Activated CD8-positive, alpha-beta memory T cell treated with anti-CD3 and anti-CD28 coated beads, Interleukin-2, amount 50 U/mL, for 48 hours (primary cell): ENCODE results near the gene LMOD2.

Source experiments
- DNase-seq: peaks from one replicate; pipeline ENCODE4 v3.0.0-alpha.2; 2020

Gene LMOD2

DNA sequence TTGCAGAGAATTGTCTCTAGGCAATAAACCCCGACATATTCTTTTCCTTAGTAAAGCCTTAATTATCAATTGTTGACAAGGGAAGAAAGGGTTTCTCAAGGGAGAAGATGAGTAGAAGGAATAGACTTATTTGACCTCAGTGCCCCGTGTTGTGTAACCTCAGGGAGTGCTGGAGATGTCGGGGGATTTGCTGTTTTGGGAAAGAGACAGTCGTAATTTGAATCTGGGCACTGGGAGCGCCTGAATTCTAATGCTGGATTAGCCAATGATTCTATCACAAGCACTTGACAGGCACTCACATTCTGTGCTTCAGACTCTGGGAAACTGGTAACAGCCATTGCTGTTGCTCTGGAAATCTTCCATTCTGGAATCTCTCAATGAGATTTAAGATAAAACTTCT, 13.8 kb upstream of the LMOD2 start:
- no peak for DNase-seq

DNA sequence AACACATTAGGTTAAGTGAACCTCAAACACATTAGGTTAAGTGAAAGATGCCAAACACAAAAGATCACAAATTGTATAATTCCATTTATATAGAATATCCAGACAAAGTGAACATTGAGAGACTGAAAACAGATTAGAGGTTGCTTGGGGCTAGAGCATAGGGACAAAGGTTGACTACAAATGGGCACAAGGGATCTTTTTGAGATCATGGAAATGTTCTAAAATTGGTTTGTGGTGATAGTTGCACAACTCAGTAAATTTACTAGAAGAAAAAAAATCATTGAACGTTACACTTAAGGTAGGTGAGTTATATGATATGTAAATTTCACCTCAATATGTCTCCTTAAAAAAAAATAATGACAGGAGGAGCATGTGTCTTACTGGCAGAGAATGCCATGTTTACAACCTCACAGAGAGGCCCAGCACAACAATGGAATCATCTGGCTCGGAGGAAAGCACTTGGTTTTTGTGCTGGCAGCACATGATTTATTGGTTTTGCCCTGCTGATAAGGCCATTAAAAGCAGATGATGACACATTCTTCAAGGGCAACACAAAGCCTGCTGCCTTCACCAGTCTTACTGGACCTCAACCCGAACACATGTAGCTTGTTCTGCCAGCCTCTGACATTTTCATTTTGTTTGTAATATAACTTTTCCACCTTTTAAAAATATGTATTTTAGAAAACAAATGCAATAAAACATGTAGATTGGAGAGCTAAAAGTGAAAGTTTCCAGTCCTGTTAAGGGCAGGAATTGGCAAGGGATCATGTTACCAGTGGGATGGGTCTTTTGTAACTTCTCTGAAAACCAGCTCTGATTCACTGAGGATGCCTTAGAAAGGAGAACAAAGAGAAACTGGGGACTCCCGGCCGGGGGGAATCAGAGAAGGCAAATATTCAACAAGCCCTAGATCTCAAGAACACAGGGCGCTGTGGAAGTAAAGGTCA, 11.9 kb upstream of the LMOD2 start:
- no peak for DNase-seq

DNA sequence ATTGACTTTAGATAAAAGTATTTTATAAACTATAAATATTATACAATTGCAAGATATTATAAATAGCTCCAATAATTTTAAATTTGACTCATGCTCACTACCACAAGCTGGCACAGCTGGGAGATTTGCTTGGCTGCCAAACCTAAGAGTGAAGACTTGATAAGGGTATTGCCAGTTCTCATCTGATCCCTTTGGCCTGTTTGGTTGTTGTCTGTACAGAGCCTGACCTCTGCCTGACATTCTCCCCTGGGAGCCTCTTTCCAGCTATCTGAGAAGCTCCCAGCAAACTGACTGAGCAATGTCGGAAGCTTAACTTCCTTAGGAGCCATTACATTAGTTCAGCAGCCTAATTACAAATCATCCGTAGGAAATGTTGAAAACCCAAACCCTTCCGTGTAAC, 10.2 kb upstream of the LMOD2 start:
- no peak for DNase-seq

DNA sequence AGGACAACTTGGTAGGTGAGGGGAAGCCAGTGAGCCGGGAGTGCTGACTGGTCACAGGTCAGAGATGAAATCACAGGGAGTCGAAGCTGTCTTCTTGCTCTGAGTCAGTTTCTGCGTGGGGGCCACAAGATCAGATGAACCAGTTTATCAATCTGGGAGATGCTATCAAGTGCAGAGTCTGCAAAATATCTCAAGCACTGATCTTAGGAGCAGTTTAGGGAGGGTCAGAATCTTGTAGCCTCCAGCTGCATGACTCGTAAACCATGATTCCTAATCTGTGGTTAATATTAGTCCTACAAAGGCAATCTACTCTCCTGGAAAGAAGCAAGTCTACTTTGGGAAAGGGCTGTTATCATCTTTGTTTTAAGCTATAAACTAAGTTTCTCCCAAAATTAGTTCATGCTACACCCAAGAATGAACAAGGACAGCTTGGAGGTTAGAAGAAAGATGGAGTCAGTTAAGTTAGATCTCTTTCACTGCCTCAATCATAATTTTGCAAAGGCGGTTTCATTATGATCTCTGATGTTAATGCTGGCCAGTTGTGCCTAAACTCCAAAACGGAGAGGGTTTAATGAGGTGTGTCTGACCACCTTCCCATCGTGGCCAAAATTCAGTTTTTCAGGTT, 8.4 kb upstream of the LMOD2 start:
- no peak for DNase-seq

DNA sequence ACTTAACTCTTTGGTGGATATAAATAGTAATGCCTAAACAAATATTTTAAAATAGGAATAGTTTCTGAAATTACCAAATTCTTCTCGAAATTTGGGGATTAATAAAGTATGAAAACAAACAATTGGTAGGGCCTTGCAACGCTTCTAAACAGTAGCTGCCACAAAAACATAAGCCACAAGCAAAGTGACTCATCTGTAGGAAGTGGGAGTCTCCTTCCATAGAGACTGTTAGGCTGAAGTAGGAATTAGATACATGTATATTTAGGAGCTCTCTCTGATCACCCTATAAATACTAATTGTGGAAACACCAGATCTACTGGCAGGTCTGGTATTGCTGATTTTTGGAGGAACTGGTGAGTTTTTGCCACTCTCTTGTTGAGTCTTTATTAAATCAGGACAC, 5.7 kb upstream of the LMOD2 start:
- no peak for DNase-seq

DNA sequence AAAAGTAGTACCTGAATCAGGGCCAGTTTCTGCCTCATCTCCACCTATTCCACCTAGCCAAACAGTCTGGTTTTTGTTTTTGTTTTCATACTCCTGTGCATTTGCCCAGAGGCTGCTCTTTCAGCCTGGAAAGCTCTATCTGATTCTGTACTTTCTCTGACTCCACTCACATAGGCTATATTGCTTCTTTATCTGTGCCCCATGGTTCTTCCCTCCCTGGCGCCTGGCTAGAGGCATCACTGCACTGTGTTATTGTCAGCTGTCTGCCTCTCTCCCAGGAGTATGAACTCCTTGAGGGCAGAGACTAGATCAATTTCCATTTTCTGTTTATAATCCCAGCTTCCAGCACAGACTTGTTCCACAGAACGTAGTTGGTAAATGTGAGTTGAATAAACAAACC, 5.1 kb upstream of the LMOD2 start:
- no peak for DNase-seq

DNA sequence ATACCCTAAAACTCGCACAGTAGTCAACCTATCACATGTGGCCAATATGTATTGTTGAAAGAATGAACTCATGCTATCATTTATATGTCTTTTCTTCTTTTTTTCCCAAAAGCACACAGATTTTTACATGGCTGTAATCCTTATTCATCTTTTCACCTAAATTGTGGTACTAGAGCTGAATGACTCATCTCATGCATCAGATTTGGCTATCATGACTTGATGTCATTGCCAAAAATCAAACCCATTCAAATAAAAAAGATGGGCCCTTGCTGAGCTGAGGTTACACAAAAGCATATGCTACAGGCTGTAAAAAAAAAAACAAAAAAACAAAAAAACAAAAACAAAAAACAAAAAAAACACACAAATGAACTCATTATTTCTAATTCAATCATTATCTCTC, 3.3 kb upstream of the LMOD2 start:
- no peak for DNase-seq

DNA sequence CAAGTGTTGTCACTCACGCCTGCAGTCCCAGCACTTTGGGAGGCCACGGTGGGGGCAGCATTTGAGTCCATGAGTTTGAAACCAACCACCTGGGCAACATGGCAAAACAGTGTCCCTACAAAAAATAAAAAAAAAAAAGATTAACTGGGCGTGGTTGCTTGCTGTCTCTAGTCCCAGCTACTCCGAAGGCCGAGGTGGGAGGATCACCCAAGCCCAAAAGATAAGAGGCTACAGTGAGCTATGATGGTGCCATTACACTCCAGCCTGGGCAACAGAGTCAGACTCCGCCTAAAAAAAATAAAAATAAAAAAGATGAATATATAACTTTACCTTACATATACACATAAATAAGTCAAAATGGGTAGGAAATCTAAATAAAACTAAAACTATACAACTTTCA, 2.5 kb upstream of the LMOD2 start:
- DNase-seq: no peak

DNA sequence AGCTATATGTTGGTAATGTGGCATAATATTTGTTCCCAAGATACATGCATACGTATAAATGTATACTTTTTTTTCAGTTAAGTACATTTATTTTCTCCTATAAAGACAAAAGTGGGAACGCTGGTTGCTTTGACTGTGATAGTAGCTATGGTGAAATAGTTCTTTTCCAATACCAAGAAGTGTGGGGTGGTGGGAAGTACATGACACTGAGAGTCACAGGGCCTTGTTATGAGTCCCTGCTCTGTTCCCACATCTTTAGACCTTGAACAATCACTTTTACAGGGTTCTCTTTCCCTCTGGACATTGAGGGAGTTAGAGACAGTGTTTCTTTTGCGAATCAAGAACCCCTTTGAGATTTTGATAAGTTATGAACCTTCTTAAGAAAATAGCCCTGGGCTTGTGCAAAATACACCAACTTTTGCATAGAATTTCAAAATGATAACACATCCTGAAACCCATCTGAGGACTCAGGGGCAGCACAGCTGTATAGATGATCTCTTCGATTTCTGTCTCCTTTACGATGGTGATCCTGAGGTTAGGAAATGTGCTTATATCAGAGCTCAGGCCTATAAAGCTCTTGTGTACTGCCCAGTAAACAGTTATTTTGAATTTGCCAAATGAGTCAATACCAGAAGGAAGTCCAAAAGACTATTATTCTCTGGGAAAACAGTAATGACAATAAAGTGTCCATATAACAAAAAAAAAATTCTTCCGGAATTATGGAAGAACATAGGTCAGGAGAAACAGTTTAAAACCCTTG, 1.1 kb downstream of the LMOD2 start:
- DNase-seq: no peak

DNA sequence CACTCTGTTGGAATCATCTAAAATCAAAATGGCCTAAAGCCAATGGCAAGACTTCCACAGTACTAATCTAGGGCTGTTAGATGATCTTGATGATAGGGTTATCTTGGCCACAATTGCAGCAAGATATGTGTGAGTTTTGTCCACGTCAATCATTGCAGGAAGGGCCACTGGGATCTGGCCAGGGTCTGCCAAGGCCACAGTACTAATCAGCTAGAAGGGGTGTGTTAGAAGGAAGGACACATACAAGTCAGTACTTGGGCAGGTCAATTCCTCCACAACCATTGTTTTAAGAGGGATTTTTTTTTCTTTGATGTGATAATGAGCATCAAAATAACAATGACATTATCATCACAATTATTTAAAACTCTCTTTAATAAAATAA, 1.6 kb downstream of the LMOD2 start:
- no peak for DNase-seq

DNA sequence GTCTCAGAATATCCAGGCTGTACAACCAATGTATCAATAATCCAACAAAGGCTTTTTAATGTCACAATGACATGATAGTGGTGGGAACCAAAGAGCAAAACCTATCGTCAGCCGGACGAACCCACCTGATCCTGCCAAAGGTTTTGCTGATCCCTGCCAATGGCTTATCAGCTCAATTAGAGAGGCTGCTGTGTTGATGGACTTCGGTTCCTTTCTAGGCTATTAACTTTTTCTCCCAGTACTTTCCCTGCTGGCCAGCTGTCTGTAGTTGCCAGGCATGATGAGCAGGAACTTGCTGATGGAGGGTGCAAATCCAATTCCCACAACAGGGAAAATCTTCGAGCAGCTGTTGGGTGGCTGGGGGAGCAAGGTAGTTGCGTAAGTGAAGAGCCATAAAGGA, 2.4 kb downstream of the LMOD2 start:
- DNase-seq: no peak

DNA sequence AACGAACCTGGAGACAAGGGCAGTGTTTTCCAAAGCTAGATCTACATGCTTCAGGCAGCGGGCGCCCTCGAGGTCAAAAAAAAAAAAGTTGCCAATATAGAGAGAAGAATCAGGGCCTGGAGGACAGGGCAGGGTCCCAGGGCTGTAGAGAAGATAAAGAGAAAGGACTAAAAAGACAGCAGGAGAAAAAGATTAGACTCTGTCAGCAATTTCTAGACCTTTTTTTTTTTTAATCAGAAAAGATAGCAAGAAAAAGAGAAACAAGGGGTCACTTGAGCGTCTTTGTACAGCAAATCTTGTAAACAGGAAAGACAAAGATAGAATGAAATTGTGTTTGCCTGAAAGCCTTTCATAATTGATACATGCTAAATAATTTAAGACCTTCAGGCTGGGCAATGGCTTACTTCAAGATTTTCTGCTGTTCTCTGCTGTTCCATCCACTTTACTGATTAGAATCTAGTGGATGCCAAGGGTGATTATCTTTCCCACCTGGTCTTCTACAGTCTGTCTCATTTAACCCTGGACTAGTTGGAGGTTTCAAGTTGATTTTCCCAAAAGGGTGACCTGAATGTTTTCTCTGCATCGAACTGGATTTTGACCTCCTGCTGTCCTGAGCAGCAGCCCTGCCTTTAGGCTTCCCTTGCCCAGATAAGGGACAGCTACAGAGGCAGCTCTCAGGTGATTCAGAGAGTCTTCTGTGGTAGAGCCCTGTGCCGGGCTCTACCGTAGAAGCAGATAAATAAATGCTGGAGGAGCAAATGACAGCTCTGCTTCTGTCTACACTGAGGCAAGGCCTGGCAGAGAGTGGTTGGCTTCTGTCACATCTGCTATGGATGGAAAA, 5.1 kb downstream of the LMOD2 start:
- DNase-seq: no peak

DNA sequence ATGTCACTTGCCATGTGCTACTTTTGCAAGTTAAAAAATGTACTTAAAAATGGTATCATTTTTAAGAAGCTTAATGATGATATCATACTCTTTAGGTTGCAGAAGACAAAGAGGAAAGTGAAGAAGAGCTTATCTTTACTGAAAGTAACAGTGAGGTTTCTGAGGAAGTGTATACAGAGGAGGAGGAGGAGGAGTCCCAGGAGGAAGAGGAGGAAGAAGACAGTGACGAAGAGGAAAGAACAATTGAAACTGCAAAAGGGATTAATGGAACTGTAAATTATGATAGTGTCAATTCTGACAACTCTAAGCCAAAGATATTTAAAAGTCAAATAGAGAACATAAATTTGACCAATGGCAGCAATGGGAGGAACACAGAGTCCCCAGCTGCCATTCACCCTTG, 6.1 kb downstream of the LMOD2 start:
- no peak for DNase-seq

DNA sequence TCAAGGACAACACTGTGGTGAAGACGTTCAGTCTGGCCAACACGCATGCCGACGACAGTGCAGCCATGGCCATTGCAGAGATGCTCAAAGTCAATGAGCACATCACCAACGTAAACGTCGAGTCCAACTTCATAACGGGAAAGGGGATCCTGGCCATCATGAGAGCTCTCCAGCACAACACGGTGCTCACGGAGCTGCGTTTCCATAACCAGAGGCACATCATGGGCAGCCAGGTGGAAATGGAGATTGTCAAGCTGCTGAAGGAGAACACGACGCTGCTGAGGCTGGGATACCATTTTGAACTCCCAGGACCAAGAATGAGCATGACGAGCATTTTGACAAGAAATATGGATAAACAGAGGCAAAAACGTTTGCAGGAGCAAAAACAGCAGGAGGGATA, 6.6 kb downstream of the LMOD2 start:
- DNase-seq: no peak

DNA sequence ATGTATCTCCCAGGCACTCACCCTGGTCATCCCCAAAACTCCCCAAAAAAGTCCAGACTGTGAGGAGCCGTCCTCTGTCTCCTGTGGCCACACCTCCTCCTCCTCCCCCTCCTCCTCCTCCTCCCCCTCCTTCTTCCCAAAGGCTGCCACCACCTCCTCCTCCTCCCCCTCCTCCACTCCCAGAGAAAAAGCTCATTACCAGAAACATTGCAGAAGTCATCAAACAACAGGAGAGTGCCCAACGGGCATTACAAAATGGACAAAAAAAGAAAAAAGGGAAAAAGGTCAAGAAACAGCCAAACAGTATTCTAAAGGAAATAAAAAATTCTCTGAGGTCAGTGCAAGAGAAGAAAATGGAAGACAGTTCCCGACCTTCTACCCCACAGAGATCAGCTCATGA, 7.1 kb downstream of the LMOD2 start:
- no peak for DNase-seq

DNA sequence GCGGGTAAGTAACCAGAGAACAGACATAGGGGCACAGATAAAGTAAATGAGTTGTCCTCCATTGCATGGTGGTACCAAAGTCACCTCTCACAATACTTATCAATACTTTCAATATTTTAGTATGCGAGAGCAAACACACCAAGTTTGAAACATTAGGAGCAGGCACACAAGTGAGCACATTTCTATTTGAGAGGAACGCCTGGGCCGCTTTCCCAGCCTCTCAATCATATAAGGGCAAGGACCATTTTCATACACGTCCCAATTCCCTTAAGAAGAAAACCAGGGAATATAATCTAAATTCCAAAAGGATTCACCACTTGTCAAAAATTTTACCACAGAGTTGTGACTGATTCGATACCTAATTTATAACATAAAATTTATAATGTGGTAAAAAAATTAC, 7.5 kb downstream of the LMOD2 start:
- DNase-seq: no peak

DNA sequence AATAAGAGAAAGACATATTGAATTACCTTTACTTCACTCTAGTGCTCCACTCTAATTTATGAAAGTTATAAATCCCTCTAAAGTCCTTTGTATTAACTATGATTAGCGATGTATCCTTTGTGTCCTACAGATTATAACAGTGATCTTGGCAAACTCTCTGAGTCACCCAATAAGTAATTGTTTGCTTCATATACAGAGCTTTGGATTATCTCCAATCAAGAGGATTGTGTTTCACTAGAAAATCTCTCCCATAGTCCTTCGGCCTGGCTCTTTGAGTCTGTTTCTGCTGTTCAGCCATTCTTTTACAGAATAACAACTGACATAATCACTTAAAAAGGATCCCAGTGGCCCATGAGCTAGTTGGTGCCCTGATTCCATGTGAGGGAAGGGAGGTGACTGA, 9.5 kb downstream of the LMOD2 start:
- no peak for DNase-seq

DNA sequence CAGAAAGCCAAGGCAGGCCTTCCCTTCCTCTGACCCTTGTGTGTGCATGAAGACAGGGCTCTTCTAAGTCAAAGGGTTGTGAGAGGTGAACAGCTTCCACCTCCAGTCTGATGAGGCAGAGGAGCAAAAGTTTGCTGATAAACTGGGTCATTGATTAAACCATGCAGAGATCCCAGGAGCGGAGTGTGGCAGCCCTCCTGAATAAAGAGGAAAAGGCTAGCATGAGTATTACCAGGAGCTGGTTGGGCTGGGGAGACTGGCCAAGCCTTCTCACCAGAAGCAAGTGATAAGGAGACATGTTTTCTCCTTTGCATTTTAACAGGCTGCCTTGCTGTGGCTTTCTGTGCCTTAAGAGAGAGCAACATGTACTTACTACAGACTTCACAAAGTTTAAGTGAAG, 10.2 kb downstream of the LMOD2 start:
- no peak for DNase-seq

DNA sequence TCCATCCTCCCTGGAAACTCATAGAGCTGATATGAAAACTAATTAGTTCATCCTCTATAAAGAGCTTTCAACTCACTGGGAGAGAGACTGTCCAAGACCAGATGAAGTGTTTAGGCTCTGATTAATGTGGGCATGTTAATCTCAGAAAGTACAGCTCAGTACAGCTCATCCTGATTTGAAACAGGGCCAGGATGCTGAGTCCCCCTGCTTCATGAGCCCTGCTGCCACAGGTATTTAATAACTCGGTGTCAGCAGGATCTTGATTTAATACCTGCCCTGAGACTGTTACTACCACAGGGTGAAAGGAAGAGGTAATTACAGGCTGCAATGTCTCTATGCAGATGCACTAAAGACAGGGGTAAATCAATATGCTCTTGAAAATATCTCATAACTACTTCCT, 10.8 kb downstream of the LMOD2 start:
- no peak for DNase-seq

DNA sequence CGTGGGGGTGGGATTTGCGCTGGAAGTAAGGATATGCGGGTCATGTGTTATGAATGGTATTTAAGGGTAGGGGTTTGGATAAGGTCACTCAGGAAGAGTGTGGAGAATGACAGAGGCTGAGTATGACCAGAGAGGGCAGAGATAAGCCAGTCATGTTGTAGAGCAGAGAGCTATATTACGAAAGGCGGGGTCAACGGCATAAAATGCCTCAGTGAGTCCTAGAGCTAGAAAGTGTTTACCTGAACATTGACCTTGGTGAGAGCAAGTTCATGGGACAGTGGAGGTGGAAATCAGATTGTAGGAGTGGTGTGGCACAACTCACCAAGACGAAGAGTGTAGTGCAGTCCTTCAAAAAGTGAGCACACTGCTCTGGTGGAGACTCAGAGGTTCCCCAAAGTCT, 13.8 kb downstream of the LMOD2 start:
- no peak for DNase-seq

DNA sequence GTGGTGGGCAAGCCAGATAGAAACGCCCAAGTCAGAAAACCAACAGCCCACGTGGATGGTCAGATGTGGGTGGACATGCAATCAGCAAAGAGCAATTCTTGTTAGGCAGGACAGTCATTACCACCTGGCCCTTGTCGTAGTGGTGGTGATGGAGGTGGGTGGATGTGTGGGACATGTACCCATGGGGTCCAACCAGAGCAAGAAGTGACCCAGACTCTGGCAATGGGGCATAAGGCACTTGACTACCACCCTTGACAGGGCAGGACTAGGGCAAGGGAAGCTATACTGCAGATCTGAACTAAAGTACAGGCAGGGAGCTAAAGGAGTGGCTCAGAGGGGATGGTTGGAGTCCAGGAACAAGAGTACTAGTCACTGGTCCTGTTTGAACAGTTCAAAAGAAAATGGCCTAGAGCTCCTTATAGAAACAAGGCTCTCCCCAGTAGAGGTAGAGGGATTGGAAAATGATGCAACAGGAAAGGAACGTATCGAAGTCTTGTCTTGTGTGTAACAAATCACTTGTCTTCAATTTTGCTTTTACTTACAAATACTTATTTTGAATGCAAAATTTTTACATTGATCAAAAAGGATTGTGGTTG, 17.6 kb downstream of the LMOD2 start:
- DNase-seq: no peak

DNA sequence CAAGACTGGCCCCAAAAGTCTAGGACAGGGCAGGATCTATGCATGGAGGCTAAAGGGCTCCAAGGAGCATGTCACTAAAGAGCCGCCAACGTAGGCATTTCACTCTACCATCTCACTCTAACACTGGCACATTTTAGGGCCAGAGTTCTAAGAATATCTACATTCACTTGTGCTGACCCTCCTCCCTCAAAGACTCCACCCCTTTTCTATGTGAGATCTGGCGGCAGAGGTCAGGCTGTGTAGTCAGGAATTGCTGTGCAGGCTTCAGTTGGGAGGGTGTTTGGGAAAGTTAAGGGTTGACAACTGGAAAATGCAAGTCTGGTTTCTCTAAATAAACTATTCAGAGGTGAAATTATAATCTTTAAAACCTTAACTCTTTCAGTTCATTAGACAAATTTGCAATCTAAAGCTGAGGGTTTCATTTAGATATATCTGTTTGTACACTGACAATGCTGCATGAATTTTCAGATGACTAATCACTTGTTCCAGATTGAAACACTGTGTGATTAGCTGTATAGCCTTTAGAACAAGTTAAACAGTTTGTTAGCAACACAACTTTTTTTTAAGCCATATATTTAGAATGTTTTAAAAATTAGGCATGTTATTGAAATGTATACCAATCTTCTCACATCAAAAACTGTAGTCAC, 18.2 kb downstream of the LMOD2 start:
- DNase-seq: no peak
